Colonic mucosa (tissue), 4 donors: ENCODE measurements around the gene MTMR10. TPM values are rescaled to one million over a fixed set of nuclear protein-coding genes. Genes with fewer than 3 reads are reported as not detected.

Experiments
- DNase-seq: peaks from one replicate; pipeline ENCODE4 v3.0.0-alpha.2; 2020
- H3K27ac ChIP-seq: fragments of 200-600 bp; one replicate; pipeline ENCODE4 v1.8.0; 2021
- H3K27me3 ChIP-seq: fragments of 200-600 bp; one replicate; pipeline ENCODE4 v1.8.0; 2021
- H3K36me3 ChIP-seq: fragments of 200-600 bp; one replicate; pipeline ENCODE4 v1.8.0; 2021
- H3K4me1 ChIP-seq: fragments of 200-600 bp; one replicate; pipeline ENCODE4 v1.8.0; 2021; ENCODE audit warnings: mild to moderate bottlenecking
- H3K4me3 ChIP-seq: fragments of 200-600 bp; one replicate; pipeline ENCODE4 v1.8.0; 2021
- H3K9ac ChIP-seq, 2 donors: one replicate each; pipeline ENCODE4 v1.7.0; 2013; ENCODE audit warnings: control low read depth in 2 of 2, low read depth in 2 of 2, low read length in 2 of 2
- H3K9me3 ChIP-seq: fragments of 200-600 bp; one replicate; pipeline ENCODE4 v1.8.0; 2021
- intact Hi-C: fragments of 100-400 bp; cut with DNase I; formaldehyde crosslinking; loops from one replicate; pipeline ENCODE4 v1.14.1; 2022
- total RNA-seq, 2 donors: library from RNA; stranded (reverse); fragmentation: NEBNext Ultra II Directional in 1 of 2; extraction: Animal tissue kit (Norgen Biotek cat#: 25700) in 1 of 2; gene quantifications; one replicate each; pipeline ENCODE4 v1.2.1, GENCODE V29; 2021
- TF ChIP-seq, protein P1 (sequence below): fragments of 200-600 bp; IDR thresholded peaks from one replicate; pipeline ENCODE4 v1.8.0; 2022; ENCODE audit warnings: antibody characterized with exemption, mild to moderate bottlenecking
- donor health status: healthy.
- donor health status: DM: no; HTN: no; CAD: no.
- donor health status: DM: no; HTN: no; CAD: no.

The MTMR10 gene
- total RNA-seq, 2 donors from 2014 or later, result 23.2 to 28.7 TPM

GRCh38 chr15:31004220-31004733 is 12.8 kb upstream of the MTMR10 start:
- intact Hi-C loops, result no loop called here
- TF ChIP-seq, protein P1, sequence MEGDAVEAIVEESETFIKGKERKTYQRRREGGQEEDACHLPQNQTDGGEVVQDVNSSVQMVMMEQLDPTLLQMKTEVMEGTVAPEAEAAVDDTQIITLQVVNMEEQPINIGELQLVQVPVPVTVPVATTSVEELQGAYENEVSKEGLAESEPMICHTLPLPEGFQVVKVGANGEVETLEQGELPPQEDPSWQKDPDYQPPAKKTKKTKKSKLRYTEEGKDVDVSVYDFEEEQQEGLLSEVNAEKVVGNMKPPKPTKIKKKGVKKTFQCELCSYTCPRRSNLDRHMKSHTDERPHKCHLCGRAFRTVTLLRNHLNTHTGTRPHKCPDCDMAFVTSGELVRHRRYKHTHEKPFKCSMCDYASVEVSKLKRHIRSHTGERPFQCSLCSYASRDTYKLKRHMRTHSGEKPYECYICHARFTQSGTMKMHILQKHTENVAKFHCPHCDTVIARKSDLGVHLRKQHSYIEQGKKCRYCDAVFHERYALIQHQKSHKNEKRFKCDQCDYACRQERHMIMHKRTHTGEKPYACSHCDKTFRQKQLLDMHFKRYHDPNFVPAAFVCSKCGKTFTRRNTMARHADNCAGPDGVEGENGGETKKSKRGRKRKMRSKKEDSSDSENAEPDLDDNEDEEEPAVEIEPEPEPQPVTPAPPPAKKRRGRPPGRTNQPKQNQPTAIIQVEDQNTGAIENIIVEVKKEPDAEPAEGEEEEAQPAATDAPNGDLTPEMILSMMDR, result no peak
- Histone ChIP-seq H3K4me3 (no peak overlapping the region), H3K27me3 (no peaks in the 10 kb centered on the region), H3K27ac (no peak overlapping the region), H3K4me1 (no peaks in the 10 kb centered on the region), H3K9ac (no peak overlapping the region), H3K36me3 (no peaks in the 10 kb centered on the region), H3K9me3 (no peaks in the 10 kb centered on the region)
- no peak for DNase-seq

GRCh38 chr15:31001702-31002101 is 10.3 kb upstream of the MTMR10 start:
- Histone ChIP-seq H3K4me3 (no peak overlapping the region), H3K9ac (no peak overlapping the region), H3K27ac (no peak overlapping the region), H3K4me1 (no peaks in the 10 kb centered on the region), H3K9me3 (no peaks in the 10 kb centered on the region), H3K36me3 (no peaks in the 10 kb centered on the region), H3K27me3 (no peaks in the 10 kb centered on the region)
- intact Hi-C loops, result no loop called here
- TF ChIP-seq, protein P1, result no peak
- DNase-seq, result no peak

DNA sequence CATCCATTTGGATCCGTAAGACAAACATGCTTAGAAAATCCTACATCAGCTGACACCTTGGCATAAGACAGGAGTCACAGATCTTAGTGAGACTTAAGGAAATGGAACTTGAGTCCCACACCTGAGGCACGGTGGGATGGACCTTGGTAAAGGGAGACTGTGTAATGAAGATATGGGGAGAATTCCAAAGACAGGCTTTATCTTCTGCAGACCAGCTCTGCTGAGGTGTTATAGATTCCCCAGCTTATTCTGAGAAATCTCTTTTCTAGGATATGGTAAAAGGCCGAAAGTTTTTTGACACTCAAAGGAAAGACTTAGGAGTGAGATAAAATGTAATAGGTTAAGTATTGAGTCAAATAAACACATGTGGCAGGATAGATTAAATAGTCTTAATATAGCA is 8.3 kb upstream of the MTMR10 start:
- TF ChIP-seq, protein P1, result no peak
- intact Hi-C loops, result no loop called here
- Histone ChIP-seq H3K4me3 (no peak overlapping the region), H3K36me3 (no peaks in the 10 kb centered on the region), H3K9me3 (no peaks in the 10 kb centered on the region), H3K9ac (no peak overlapping the region), H3K4me1 (no peaks in the 10 kb centered on the region), H3K27me3 (no peaks in the 10 kb centered on the region), H3K27ac (no peak overlapping the region)
- no peak for DNase-seq

- H3K27me3 ChIP-seq, result no peaks in the 10 kb centered on the region
- H3K9me3 ChIP-seq, result no peaks in the 10 kb centered on the region
- H3K9ac ChIP-seq, result no peak overlapping the region
- TF ChIP-seq, protein P1, result no peak
- no peaks in the 10 kb centered on the region for H3K4me1 ChIP-seq
- intact Hi-C loops, result no loop called here
- no peak overlapping the region for H3K4me3 ChIP-seq
- H3K36me3 ChIP-seq, result no peaks in the 10 kb centered on the region
- no peak for DNase-seq
- no peak overlapping the region for H3K27ac ChIP-seq
Observed at GRCh38 chr15:30997270-30997669, 5.8 kb upstream of the MTMR10 start.

GRCh38 chr15:30992249-30992864 is 929 bp upstream of the MTMR10 start:
- Histone ChIP-seq H3K27me3 (no peaks in the 10 kb centered on the region), H3K4me1 (no peaks in the 10 kb centered on the region), H3K9me3 (no peaks in the 10 kb centered on the region), H3K27ac (peak overlapping the region; percentile 98), H3K9ac (peak overlapping the region; percentile 52 to 96), H3K4me3 (peak overlapping the region; percentile 83), H3K36me3 (no peaks in the 10 kb centered on the region)
- no peak for DNase-seq
- intact Hi-C loops, result no loop called here
- TF ChIP-seq, protein P1, result no peak
